Lower leg skin (tissue), 4 donors: ENCODE measurements around the gene ANO2. TPM values are rescaled to one million over a fixed set of nuclear protein-coding genes. Genes with fewer than 3 reads are reported as not detected.
A peak's percentile ranks its signal among the peaks of the same experiment; 100 is the strongest.

Experiments used
- DNase-seq, 2 donors: peaks; one replicate each; pipeline ENCODE4 v3.0.0-alpha.2; 2019; ENCODE audit warnings: low spot score in 2 of 2
- H3K4me3 ChIP-seq: fragments of 200-600 bp; sonication (generic); 2 replicates; pipeline ENCODE4 v1.5.1; 2017; ENCODE audit warnings: mild to moderate bottlenecking, low read depth; ENCODE audit not compliant: poor library complexity, severe bottlenecking
- CTCF ChIP-seq, 3 donors: fragments of 450-650 bp; IDR thresholded peaks; one replicate each; pipeline ENCODE4 v1.5.1; 2016; ENCODE audit warnings: antibody characterized with exemption in 3 of 3, mild to moderate bottlenecking in 3 of 3, moderate library complexity in 2 of 3
- POLR2A ChIP-seq, 2 donors: fragments of 450-650 bp; IDR thresholded peaks; one replicate each; pipeline ENCODE4 v1.6.1; 2016 to 2017; ENCODE audit warnings: antibody characterized with exemption in 2 of 2, mild to moderate bottlenecking in 1 of 2, moderate library complexity in 1 of 2
- WGBS, 2 donors: methylation state at CpG; one replicate each; pipeline ENCODE4 v1.1.5; 2018; 5-methylcytosine and 5-hydroxymethylcytosine counted together
- intact Hi-C: fragments of 100-400 bp; cut with DNase I; formaldehyde crosslinking; loops from one replicate; pipeline ENCODE4 v1.15.0; 2023; ENCODE audit warnings: low total_unique reads
- total RNA-seq, 4 donors: library from RNA; depleted of rRNA; stranded (reverse); fragments of >200 nt; gene quantifications; one replicate each; pipeline ENCODE4 v1.1.0, GENCODE V29; 2016

ANO2 gene
- total RNA-seq, 4 donors from 2014 or later: 0.76 to 2.6 (median 1.8) TPM

GRCh38 chr12:5637698-5638097, 307.4 kb downstream of the ANO2 start:
- peak in 1 of 2 donors; percentile 12 for DNase-seq
- WGBS, 2 donors: 59 to 69% methylated on average over 4 of the region's 4 CpGs
- intact Hi-C loops: no loop called here
- TF ChIP-seq POLR2A (IDR thresholded peaks at IDR 0.05) (no peak), CTCF (IDR thresholded peaks at IDR 0.05) (no peak)
- H3K4me3 ChIP-seq: no peak overlapping the region

GRCh38 chr12:5636907-5637306, 308.2 kb downstream of the ANO2 start:
- H3K4me3 ChIP-seq: no peak overlapping the region
- TF ChIP-seq CTCF (IDR thresholded peaks at IDR 0.05) (no peak), POLR2A (IDR thresholded peaks at IDR 0.05) (no peak)
- WGBS, 2 donors: 81 to 82% methylated on average over 4 of the region's 4 CpGs
- intact Hi-C loops: no loop called here
- no peak for DNase-seq

GRCh38 chr12:5633106-5633505, 312.0 kb downstream of the ANO2 start:
- DNase-seq: peak in 1 of 2 donors; percentile 34
- TF ChIP-seq POLR2A (IDR thresholded peaks at IDR 0.05) (no peak), CTCF (IDR thresholded peaks at IDR 0.05) (no peak)
- 52 to 76% methylated on average over 3 of the region's 3 CpGs for WGBS, 2 donors
- intact Hi-C loops: no loop called here
- no peak overlapping the region for H3K4me3 ChIP-seq

- intact Hi-C loops: no loop called here
- TF ChIP-seq CTCF (IDR thresholded peaks at IDR 0.05): no peak
- no peak for TF ChIP-seq POLR2A (IDR thresholded peaks at IDR 0.05)
- no peak overlapping the region for H3K4me3 ChIP-seq
- no peak for DNase-seq
- WGBS, 2 donors: 77 to 87% methylated on average over 2 of the region's 2 CpGs
Observed at GRCh38 chr12:5632453-5632852, 312.6 kb downstream of the ANO2 start.

GRCh38 chr12:5631497-5631896, 313.6 kb downstream of the ANO2 start:
- H3K4me3 ChIP-seq: no peak overlapping the region
- 79 to 80% methylated on average over 5 of the region's 5 CpGs for WGBS, 2 donors
- peak in 1 of 2 donors; percentile 37 for DNase-seq
- intact Hi-C loops: no loop called here
- TF ChIP-seq CTCF (IDR thresholded peaks at IDR 0.05) (no peak), POLR2A (IDR thresholded peaks at IDR 0.05) (no peak)

GRCh38 chr12:5630726-5631125, 314.3 kb downstream of the ANO2 start:
- intact Hi-C loops: no loop called here
- TF ChIP-seq CTCF (IDR thresholded peaks at IDR 0.05) (no peak), POLR2A (IDR thresholded peaks at IDR 0.05) (no peak)
- peak in 1 of 2 donors; percentile 25 for DNase-seq
- no peak overlapping the region for H3K4me3 ChIP-seq
- WGBS, 2 donors: 92 to 94% methylated on average over 4 of the region's 4 CpGs
